Small intestine (tissue), 7 donors: ENCODE results near the gene SLC12A9. TPM values are rescaled to one million over a fixed set of nuclear protein-coding genes. Genes with fewer than 3 reads are reported as not detected.
"Not testable (repeated sequence)": the region's sequence is repeated elsewhere in the genome, so short reads cannot be mapped to it uniquely, and the experiment has no call there.

Experiments
- DNase-seq, 2 donors: peaks; one replicate each; pipeline versions ENCODE4 v3.0.0 to v3.0.0-alpha.2; 2013
- FAIRE-seq: peaks from 2 replicates; lab custom pipeline; 2012; peaks lifted over from hg19 to GRCh38; lab: Jason Lieb, UNC
- H3K27ac ChIP-seq, 3 donors: one replicate each; pipeline ENCODE4 v1.5.1; 2013; ENCODE audit warnings: low read length in 2 of 3, mild to moderate bottlenecking in 2 of 3, control low read depth in 1 of 3, inconsistent platforms in 1 of 3, low read depth in 1 of 3, moderate library complexity in 1 of 3
- H3K27me3 ChIP-seq, 3 donors: one replicate each; pipeline ENCODE4 v1.6.1; 2013; ENCODE audit warnings: low read length in 3 of 3, inconsistent platforms in 1 of 3; ENCODE audit not compliant: control insufficient read depth in 3 of 3, insufficient read depth in 3 of 3
- H3K36me3 ChIP-seq, 3 donors: one replicate each; pipeline ENCODE4 v1.6.1; 2013; ENCODE audit warnings: low read length in 3 of 3, inconsistent platforms in 1 of 3, low read depth in 1 of 3, mild to moderate bottlenecking in 1 of 3, moderate library complexity in 1 of 3; ENCODE audit not compliant: control insufficient read depth in 3 of 3, insufficient read depth in 2 of 3
- H3K4me1 ChIP-seq, 3 donors: one replicate each; pipeline ENCODE4 v1.6.1; 2013; ENCODE audit warnings: low read length in 2 of 3, inconsistent platforms in 1 of 3, low read depth in 1 of 3, mild to moderate bottlenecking in 1 of 3, moderate library complexity in 1 of 3; ENCODE audit not compliant: control insufficient read depth in 3 of 3, insufficient read depth in 2 of 3
- H3K4me3 ChIP-seq, 3 donors: one replicate each; pipeline ENCODE4 v1.5.1; 2013; ENCODE audit warnings: low read length in 3 of 3, control low read depth in 1 of 3, inconsistent platforms in 1 of 3, low read depth in 1 of 3, mild to moderate bottlenecking in 1 of 3, moderate library complexity in 1 of 3
- H3K9me3 ChIP-seq, 2 donors: one replicate each; pipeline ENCODE4 v1.6.1; 2013; ENCODE audit warnings: low read depth in 1 of 2, low read length in 1 of 2; ENCODE audit not compliant: control insufficient read depth in 2 of 2, insufficient read depth in 1 of 2
- WGBS, 3 donors: extraction: QIAGEN DNeasy Blood & Tissue Kit; methylation state at CpG; one replicate each; pipeline ENCODE4 v1.1.7; 2013; 5-methylcytosine and 5-hydroxymethylcytosine counted together
- polyA plus RNA-seq, 4 donors: library from polyadenylated mRNA; stranded (reverse) in 3 of 4; unstranded in 1 of 4; fragments of 200-250 nt in 3 of 4; fragments of 120-200 nt in 1 of 4; gene quantifications; one replicate each; pipeline versions ENCODE4 v1.2.1 to v1.2.3, GENCODE V29; 2013
- donor health status: healthy with polysubstance abuse.
- donor health status: control.
- donor health status: control.
- donor health status: Bipolar disorder and iron deficiency.
- donor health status: healthy.

The SLC12A9 gene
- polyA plus RNA-seq, 4 donors: 10.5 to 28.8 (median 19.5) TPM

DNA sequence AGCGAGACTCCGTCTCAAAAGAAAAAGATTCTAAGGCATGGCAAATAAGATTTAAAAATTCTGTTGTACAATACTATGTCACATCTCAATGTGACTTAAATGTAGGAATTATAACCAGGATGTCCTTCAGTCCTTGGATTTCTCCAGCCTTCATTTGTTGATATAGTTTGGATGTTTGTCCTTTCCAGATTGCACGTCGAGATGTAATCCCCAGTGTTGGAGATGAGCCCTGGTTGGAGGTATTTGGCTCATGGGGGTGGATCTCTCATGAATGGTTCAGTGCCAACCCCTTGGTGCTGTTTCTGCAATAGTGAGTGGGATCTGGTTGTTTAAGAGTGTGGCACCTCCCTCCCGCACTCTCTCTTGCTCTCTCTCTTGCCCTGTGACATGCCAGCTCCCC lies 56.0 kb downstream of the SLC12A9 start:
- no peak for DNase-seq
- H3K36me3 ChIP-seq: no peaks in the 10 kb centered on the region
- peaks cover 0 to 4% of the 10 kb centered on the region in 2 donors for H3K9me3 ChIP-seq
- H3K27me3 ChIP-seq: no peaks in the 10 kb centered on the region
- 93 to 98% (median 97%) methylated on average over 5 of the region's 5 CpGs for WGBS, 3 donors
- H3K4me3 ChIP-seq: no peak overlapping the region
- H3K4me1 ChIP-seq: peaks cover 0 to 22% (median under 1%) of the 10 kb centered on the region in 3 donors
- FAIRE-seq: no peak
- no peak overlapping the region for H3K27ac ChIP-seq

DNA sequence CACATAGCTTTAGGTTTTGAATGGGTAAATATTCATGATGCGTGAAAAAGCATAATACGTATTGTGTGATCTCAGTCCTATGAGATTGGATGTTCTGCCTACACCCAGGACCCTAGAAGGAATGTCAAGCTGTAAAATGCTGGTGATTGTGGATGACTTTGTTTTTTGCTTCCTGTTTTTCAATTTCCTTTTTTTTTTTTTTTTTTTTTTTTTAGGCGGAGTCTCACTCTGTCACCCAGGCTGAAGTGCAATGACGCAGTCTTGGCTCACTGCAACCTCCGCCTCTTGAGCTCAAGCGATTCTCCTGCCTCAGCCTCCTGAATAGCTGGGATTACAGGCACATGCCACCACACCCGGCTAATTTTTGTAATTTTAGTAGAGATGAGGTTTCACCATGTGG lies 57.9 kb downstream of the SLC12A9 start:
- FAIRE-seq: not testable (repeated sequence)

DNA sequence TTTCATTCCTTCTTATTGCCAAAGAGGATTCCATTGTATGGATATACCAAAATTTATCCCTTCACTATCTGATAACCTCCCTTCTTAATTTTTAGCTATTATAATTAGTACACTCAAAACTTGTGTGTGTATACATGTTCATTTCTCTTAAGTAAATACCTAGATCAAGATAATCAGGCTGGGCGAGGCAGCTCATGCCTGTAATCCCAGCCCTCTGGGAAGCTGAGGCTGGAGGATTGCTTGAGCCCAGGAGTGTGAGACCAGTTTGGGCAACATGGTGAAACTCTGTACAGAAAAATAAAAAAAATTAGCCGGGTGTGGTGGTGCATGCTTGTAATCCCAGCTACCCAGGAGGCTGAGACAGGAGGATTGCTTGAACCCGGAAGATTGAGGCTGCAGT lies 59.0 kb downstream of the SLC12A9 start:
- DNase-seq: peak in 1 of 2 donors; percentile 55
- H3K27ac ChIP-seq: peak overlapping the region; percentile 75 to 98 (median 90)

More for the DNA sequence above, 57.9 kb downstream of the SLC12A9 start:
- DNase-seq: peak; percentile 63 to 84
- Histone ChIP-seq H3K27ac (peak overlapping the region; percentile 56 to 98 (median 65)), H3K4me1 (peaks cover 0 to 32% (median 2%) of the 10 kb centered on the region in 3 donors)
- not testable (repeated sequence) for H3K9me3 ChIP-seq, H3K27me3 ChIP-seq, H3K4me3 ChIP-seq, H3K36me3 ChIP-seq
- 39 to 55% (median 43%) methylated on average over 6 to 7 of the region's 7 CpGs for WGBS, 3 donors

DNA sequence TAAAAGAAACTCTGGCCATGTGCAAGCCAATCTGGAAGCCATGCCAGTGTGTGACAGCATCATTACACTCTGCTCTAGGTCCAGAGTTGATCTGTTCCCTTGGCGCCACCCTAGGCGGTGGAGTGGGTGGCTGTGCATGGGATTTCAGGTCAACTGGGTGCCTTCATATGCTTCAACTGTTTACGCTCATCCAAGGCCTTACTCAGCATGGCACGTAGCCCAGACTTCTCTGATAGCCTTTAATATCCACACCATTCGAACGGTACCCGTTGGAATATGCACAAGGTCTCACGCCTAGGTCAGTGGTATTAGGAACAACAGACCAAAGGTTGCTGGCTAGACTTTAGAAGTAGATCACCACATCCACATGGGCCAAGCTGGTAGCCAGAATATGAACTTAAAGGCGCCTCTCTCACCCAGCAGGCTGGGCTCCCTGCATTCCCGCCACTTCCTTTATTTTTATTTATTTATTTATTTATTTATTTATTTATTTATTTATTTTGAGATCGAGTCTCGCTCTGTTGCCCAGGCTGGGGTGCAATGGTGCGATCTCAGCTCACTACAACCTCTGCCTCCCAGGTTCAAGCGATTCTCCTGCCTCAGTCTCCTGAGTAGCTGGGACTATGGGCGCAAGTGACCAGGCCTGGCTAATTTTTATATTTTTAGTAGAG lies 61.8 kb downstream of the SLC12A9 start:
- Histone ChIP-seq H3K9me3 (no peaks in the 10 kb centered on the region), H3K27me3 (no peaks in the 10 kb centered on the region), H3K36me3 (peaks cover 0 to 2% (median 0%) of the 10 kb centered on the region in 3 donors), H3K4me1 (peaks cover 0 to 32% (median 4%) of the 10 kb centered on the region in 3 donors), H3K4me3 (no peak overlapping the region), H3K27ac (peak overlapping the region in 2 of 3 donors; percentile 76 to 79)
- peak; percentile 62 to 99 for DNase-seq
- 46 to 73% (median 59%) methylated on average over 15 of the region's 15 CpGs for WGBS, 3 donors
- no peak for FAIRE-seq

More for the DNA sequence above, 59.0 kb downstream of the SLC12A9 start:
- Histone ChIP-seq H3K9me3 (peaks cover 0 to 4% of the 10 kb centered on the region in 2 donors), H3K36me3 (no peaks in the 10 kb centered on the region), H3K27me3 (no peaks in the 10 kb centered on the region), H3K4me3 (no peak overlapping the region), H3K4me1 (peaks cover 0 to 32% (median 4%) of the 10 kb centered on the region in 3 donors)
- 39 to 78% (median 56%) methylated on average over 3 of the region's 3 CpGs for WGBS, 3 donors
- no peak for FAIRE-seq

DNA sequence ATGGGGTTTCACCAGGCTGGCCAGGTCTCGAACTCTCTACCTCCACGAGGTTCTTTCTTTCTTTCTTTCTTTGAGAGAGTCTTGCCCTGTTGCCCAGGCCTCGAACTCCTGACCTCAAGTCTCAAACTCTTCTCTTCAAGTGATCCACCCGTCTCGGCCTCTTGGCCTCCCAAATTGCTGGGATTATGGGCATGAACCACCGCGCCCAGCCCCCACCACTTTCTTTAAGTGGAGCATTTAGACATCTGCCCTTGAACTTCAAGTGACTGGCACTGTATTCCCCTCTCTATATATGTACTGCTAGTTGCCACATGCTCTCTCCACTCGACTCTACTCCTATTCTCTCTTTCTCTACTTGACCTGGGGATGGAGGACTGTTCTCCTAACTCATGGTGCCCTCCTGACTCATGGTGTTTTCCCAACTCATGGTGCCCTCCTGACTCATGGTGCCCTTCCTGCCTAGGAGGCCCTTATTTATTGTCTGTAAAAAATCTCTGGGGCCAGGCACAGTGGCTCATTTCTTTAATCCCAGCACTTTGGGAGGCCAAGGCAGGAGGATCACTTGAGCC lies 62.5 kb downstream of the SLC12A9 start:
- DNase-seq (peak in 1 of 2 donors; percentile 43), FAIRE-seq (no peak)
- no peaks in the 10 kb centered on the region for H3K27me3 ChIP-seq
- H3K9me3 ChIP-seq: no peaks in the 10 kb centered on the region
- H3K36me3 ChIP-seq: peaks cover 0 to 2% (median 0%) of the 10 kb centered on the region in 3 donors
- H3K4me1 ChIP-seq: peaks cover 0 to 31% (median 4%) of the 10 kb centered on the region in 3 donors
- no peak overlapping the region for H3K4me3 ChIP-seq
- 77 to 85% (median 78%) methylated on average over 8 of the region's 8 CpGs for WGBS, 3 donors
- peak overlapping the region in 2 of 3 donors; percentile 38 to 39 for H3K27ac ChIP-seq

Other genes with a start within 250 kb of the SLC12A9 start
- 10 to 100 TPM in 3 of 4 donors, 1 to 10 TPM in 1; 8.4 to 14.9 (median 10.6) TPM for gene MOSPD3, start 240.2 kb upstream of the SLC12A9 start, polyA plus RNA-seq
- gene TFR2, start 211.2 kb upstream of the SLC12A9 start, polyA plus RNA-seq: 1 to 10 TPM in 2 of 4 donors, not detected in 2; 1.2 to 1.3 TPM
- under 1 TPM in 2 of 4 donors, not detected in 2; 0.52 to 1.00 TPM for gene ACTL6B, start 196.3 kb upstream of the SLC12A9 start, polyA plus RNA-seq
- gene GNB2, start 179.0 kb upstream of the SLC12A9 start, polyA plus RNA-seq: 100 to 1,000 TPM; 179 to 214 (median 186) TPM
- gene GIGYF1, start 158.5 kb upstream of the SLC12A9 start, polyA plus RNA-seq: 10 to 100 TPM; 15.7 to 49.1 (median 17.9) TPM
- gene POP7, start 146.6 kb upstream of the SLC12A9 start, polyA plus RNA-seq: 10 to 100 TPM; 31.9 to 44.8 (median 40.9) TPM
- gene EPO, start 132.2 kb upstream of the SLC12A9 start, polyA plus RNA-seq: under 1 TPM in 2 of 4 donors, not detected in 2; 0.04 to 0.15 TPM
- under 1 TPM in 1 of 4 donors, not detected in 3; 0.03 TPM for gene ZAN, start 119.1 kb upstream of the SLC12A9 start, polyA plus RNA-seq
- 10 to 100 TPM in 2 of 4 donors, 1 to 10 TPM in 2; 1.3 to 53.9 (median 20.0) TPM for gene EPHB4, start 25.2 kb upstream of the SLC12A9 start, polyA plus RNA-seq
- gene TRIP6, start 14.7 kb downstream of the SLC12A9 start, polyA plus RNA-seq: 10 to 100 TPM in 3 of 4 donors, 1 to 10 TPM in 1; 3.4 to 35.7 (median 16.7) TPM
- gene SRRT, start 22.4 kb downstream of the SLC12A9 start, polyA plus RNA-seq: 100 to 1,000 TPM in 1 of 4 donors, 10 to 100 TPM in 3; 77.1 to 113 (median 90.0) TPM
- gene UFSP1, start 37.0 kb downstream of the SLC12A9 start, polyA plus RNA-seq: 1 to 10 TPM; 2.2 to 5.3 (median 4.2) TPM
- gene ACHE, start 43.2 kb downstream of the SLC12A9 start, polyA plus RNA-seq: 10 to 100 TPM in 2 of 4 donors, 1 to 10 TPM in 2; 3.5 to 11.2 (median 7.7) TPM
- 100 to 1,000 TPM in 2 of 4 donors, 10 to 100 TPM in 2; 49.6 to 242 (median 104) TPM for gene MUC3A, start 96.8 kb downstream of the SLC12A9 start, polyA plus RNA-seq
- 10 to 100 TPM in 3 of 4 donors, 1 to 10 TPM in 1; 2.6 to 31.8 (median 17.0) TPM for gene MUC12, start 116.9 kb downstream of the SLC12A9 start, polyA plus RNA-seq
- 100 to 1,000 TPM in 1 of 4 donors, 10 to 100 TPM in 3; 16.1 to 243 (median 23.7) TPM for gene MUC17, start 167.4 kb downstream of the SLC12A9 start, polyA plus RNA-seq
- gene TRIM56, start 232.8 kb downstream of the SLC12A9 start, polyA plus RNA-seq: 10 to 100 TPM in 2 of 4 donors, 1 to 10 TPM in 2; 7.6 to 24.9 (median 12.5) TPM